HCT116 (cell line): ENCODE measurements around the gene PKHD1. TPM values are rescaled to one million over a fixed set of nuclear protein-coding genes. Genes with fewer than 3 reads are reported as not detected.

Experiments used
- ATAC-seq: fragments of 200-7000 bp; cut with Tn5 transposase; 2 replicates; pipeline ENCODE4 v1.9.1; 2020; ENCODE audit warnings: mild to moderate bottlenecking, moderate library complexity
- BruUV-seq: library from RNA; stranded (reverse); fragments of 400-500 nt; replicated peaks from 2 replicates; lab custom pipeline; 2021; lab: Mats Ljungman, UMichigan
- CTCF ChIA-PET: fragments of 300-600 bp; sonication (Branson Sonifier 250); formaldehyde crosslinking; loops from one replicate; lab custom pipeline; 2021; ENCODE audit warnings: antibody characterized with exemption; lab: Charles Lee
- POLR2A ChIA-PET: fragments of 300-600, 350-600 bp; sonication (Branson Sonifier 250); formaldehyde crosslinking; loops from one replicate; lab custom pipeline; 2021; ENCODE audit warnings: antibody characterized with exemption; lab: Charles Lee
- RAD21 ChIA-PET, 2 experiments: fragments of 300-600 bp; sonication (Branson Sonifier 250); formaldehyde crosslinking; loops; one replicate each; lab custom pipeline; 2023; ENCODE audit warnings: low total read pairs in 2 of 2; ENCODE audit not compliant: uncharacterized antibody in 2 of 2, unreplicated experiment in 2 of 2, low non-redundant PET in 1 of 2; lab: Charles Lee
- DNase-seq: peaks from one replicate; pipeline ENCODE4 v3.0.0-alpha.2; 2010; ENCODE audit warnings: low read depth, low spot score
- H2AFZ ChIP-seq: fragments of 200-600 bp; shearing (Covaris generic), sonication (generic); 2 replicates; pipeline ENCODE4 v1.6.1; 2017; ENCODE audit warnings: low read depth, mixed run types, mixed read lengths, antibody characterized with exemption, low read length; ENCODE audit not compliant: poor library complexity, severe bottlenecking
- H3K27ac ChIP-seq: 2 replicates; pipeline ENCODE4 v1.5.1; 2012; ENCODE audit warnings: low read depth, low read length
- H3K27me3 ChIP-seq: fragments of 200-600 bp; sonication (generic); 2 replicates; pipeline ENCODE4 v1.6.1; 2016; ENCODE audit warnings: mixed run types, low read length, mixed read lengths; ENCODE audit not compliant: insufficient read depth
- H3K36me3 ChIP-seq, 2 experiments: fragments of 200-500 bp in 1 of 2; fragments of 200-600 bp in 1 of 2; sonication (Bioruptor generic) in 1 of 2; sonication (generic) in 1 of 2; 2 replicates each; pipeline versions ENCODE4 v1.5.1 to v1.6.1; 2014 to 2016; ENCODE audit warnings: low read length in 2 of 2, inconsistent platforms in 1 of 2, mixed read lengths in 1 of 2, mixed run types in 1 of 2; ENCODE audit not compliant: insufficient read depth in 2 of 2, control insufficient read depth in 1 of 2
- H3K4me1 ChIP-seq, 2 experiments: fragments of 200-600 bp in 1 of 2; sonication (generic) in 1 of 2; 2 replicates each; pipeline versions ENCODE4 v1.5.1 to v1.6.1; 2012 to 2017; ENCODE audit warnings: low read length in 2 of 2, inconsistent platforms in 1 of 2, mild to moderate bottlenecking in 1 of 2, mixed read lengths in 1 of 2, mixed run types in 1 of 2, moderate library complexity in 1 of 2; ENCODE audit not compliant: insufficient read depth in 2 of 2, control insufficient read depth in 1 of 2
- H3K4me2 ChIP-seq: fragments of 200-600 bp; sonication (generic); 2 replicates; pipeline ENCODE4 v1.6.1; 2017; ENCODE audit warnings: mixed run types, low read length, mixed read lengths
- H3K4me3 ChIP-seq, 2 experiments: fragments of 200-600 bp in 1 of 2; sonication (generic) in 1 of 2; replicated peaks in 1 of 2; 2 replicates each; pipeline ENCODE4 v1.5.1; 2011 to 2016; ENCODE audit warnings: low read length in 2 of 2, control low read depth in 1 of 2, low read depth in 1 of 2, mild to moderate bottlenecking in 1 of 2, mixed read lengths in 1 of 2, mixed run types in 1 of 2
- H3K79me2 ChIP-seq: fragments of 200-600 bp; sonication (generic); 2 replicates; pipeline ENCODE4 v1.6.1; 2017; ENCODE audit warnings: mild to moderate bottlenecking, mixed run types, low read length, moderate library complexity, mixed read lengths; ENCODE audit not compliant: insufficient read depth
- H3K9ac ChIP-seq: fragments of 200-600 bp; sonication (generic); 2 replicates; pipeline ENCODE4 v1.6.1; 2016; ENCODE audit warnings: low read length, mixed read lengths
- H3K9me2 ChIP-seq: fragments of 200-600 bp; sonication (generic), shearing (Covaris generic); 2 replicates; pipeline ENCODE4 v1.6.1; 2017; ENCODE audit warnings: mixed run types, mild to moderate bottlenecking, moderate library complexity; ENCODE audit not compliant: insufficient read depth
- H3K9me3 ChIP-seq, 2 experiments: fragments of 200-500 bp in 1 of 2; fragments of 200-600 bp in 1 of 2; sonication (Bioruptor generic) in 1 of 2; sonication (generic) in 1 of 2; 2 replicates each; pipeline ENCODE4 v1.6.1; 2014 to 2017; ENCODE audit warnings: low read length in 2 of 2, mixed read lengths in 2 of 2, inconsistent platforms in 1 of 2, low read depth in 1 of 2, mild to moderate bottlenecking in 1 of 2, mixed run types in 1 of 2, moderate library complexity in 1 of 2; ENCODE audit not compliant: control insufficient read depth in 1 of 2, insufficient read depth in 1 of 2
- H4K20me1 ChIP-seq: fragments of 200-600 bp; sonication (generic), shearing (Covaris generic); 2 replicates; pipeline ENCODE4 v1.6.1; 2017; ENCODE audit warnings: mixed run types, mild to moderate bottlenecking, moderate library complexity; ENCODE audit not compliant: insufficient read depth
- CBX3 ChIP-seq: IDR thresholded peaks from 2 replicates; pipeline ENCODE4 v1.6.1; 2012; ENCODE audit warnings: low read depth
- EGR1 ChIP-seq: IDR thresholded peaks from 2 replicates; pipeline ENCODE4 v1.6.1; 2012; ENCODE audit warnings: low read depth
- ELF1 ChIP-seq: IDR thresholded peaks from 2 replicates; pipeline ENCODE4 v1.6.1; 2012; ENCODE audit warnings: low read depth, borderline replicate concordance
- EZH2 ChIP-seq: fragments of 200-600 bp; sonication (generic); IDR thresholded peaks from 2 replicates; pipeline ENCODE4 v1.6.1; 2017; ENCODE audit warnings: antibody characterized with exemption, mixed run types
- EZH2phosphoT487 ChIP-seq: fragments of 200-600 bp; IDR thresholded peaks from 2 replicates; pipeline ENCODE4 v1.6.1; 2018; ENCODE audit warnings: antibody characterized with exemption, borderline replicate concordance
- FOSL1 ChIP-seq: IDR thresholded peaks from 2 replicates; pipeline ENCODE4 v1.6.1; 2012; ENCODE audit warnings: low read depth
- JUND ChIP-seq: IDR thresholded peaks from 2 replicates; pipeline ENCODE4 v1.6.1; 2012
- POLR2AphosphoS5 ChIP-seq: IDR thresholded peaks from 2 replicates; pipeline ENCODE4 v1.6.1; 2011; ENCODE audit warnings: mild to moderate bottlenecking, low read depth, low read length, moderate library complexity
- RAD21 ChIP-seq: IDR thresholded peaks from 2 replicates; pipeline ENCODE4 v1.6.1; 2012; ENCODE audit warnings: low read depth, mild to moderate bottlenecking
- SIN3A ChIP-seq: IDR thresholded peaks from 2 replicates; pipeline ENCODE4 v1.6.1; 2012; ENCODE audit warnings: low read depth
- SP1 ChIP-seq: IDR thresholded peaks from 2 replicates; pipeline ENCODE4 v1.6.1; 2012; ENCODE audit warnings: low read depth
- SRF ChIP-seq: IDR thresholded peaks from 2 replicates; pipeline ENCODE4 v1.6.1; 2012; ENCODE audit warnings: low read depth
- TCF7L2 ChIP-seq: IDR thresholded peaks from 2 replicates; pipeline ENCODE4 v1.7.0; 2011; ENCODE audit warnings: borderline replicate concordance, inconsistent platforms; ENCODE audit not compliant: insufficient read depth, insufficient read length; ENCODE audit errors: extremely low read depth
- ZBTB33 ChIP-seq: IDR thresholded peaks from 2 replicates; pipeline ENCODE4 v1.6.1; 2011; ENCODE audit warnings: mild to moderate bottlenecking, low read length, moderate library complexity; ENCODE audit not compliant: insufficient replicate concordance; ENCODE audit errors: extremely low read depth
- ZNF274 ChIP-seq: fragments of 200-500 bp; sonication (Bioruptor generic); IDR thresholded peaks from 2 replicates; pipeline ENCODE4 v1.6.1; 2014; ENCODE audit warnings: mild to moderate bottlenecking, low read depth, low read length, inconsistent platforms
- intact Hi-C: fragments of 100-400 bp; cut with micrococcal nuclease; formaldehyde crosslinking; loops from 2 replicates; pipeline ENCODE4 v1.10.0; 2022
- total RNA-seq: library from RNA; stranded (reverse); gene quantifications from one replicate; pipeline ENCODE4 v1.2.1, GENCODE V29; 2021; ENCODE audit not compliant: unreplicated experiment
- TF ChIP-seq, protein P1 (sequence below), 3 experiments: fragments of 200-600 bp in 1 of 3; sonication (generic) in 1 of 3; IDR thresholded peaks in 2 of 3; conservative IDR thresholded peaks in 1 of 3; 2 replicates each; pipeline ENCODE4 v1.5.1; 2012 to 2017; ENCODE audit warnings: low read depth in 2 of 3, low read length in 2 of 3, antibody characterized with exemption in 1 of 3, borderline replicate concordance in 1 of 3, control low read depth in 1 of 3, mild to moderate bottlenecking in 1 of 3, mixed read lengths in 1 of 3, mixed run types in 1 of 3, moderate library complexity in 1 of 3; ENCODE audit not compliant: insufficient read depth in 1 of 3
- TF ChIP-seq, protein P2 (sequence below): IDR thresholded peaks from 2 replicates; pipeline ENCODE4 v1.6.1; 2012

PKHD1 gene
- total RNA-seq, 1 experiment from 2014 or later = not detected

- ChIA-PET POLR2A (no interaction called here), CTCF (no interaction called here), RAD21 (no interaction called here)
- no peaks in the 10 kb centered on the region for H3K9me2 ChIP-seq
- no peaks in the 10 kb centered on the region for H3K9me3 ChIP-seq
- no TSS peak for BruUV-seq
- H3K4me2 ChIP-seq = no peak overlapping the region
- DNase-seq (no peak), ATAC-seq (no peak)
- no peaks in the 10 kb centered on the region for H3K36me3 ChIP-seq
- H3K4me3 ChIP-seq = no peak overlapping the region
- H2AFZ ChIP-seq = no peak overlapping the region
- no peaks in the 10 kb centered on the region for H3K79me2 ChIP-seq
- H3K4me1 ChIP-seq = no peaks in the 10 kb centered on the region
- no peak overlapping the region for H3K27ac ChIP-seq
- 0 out of 2 replicates have a peak, but pooled peaks cover 8% of the 10 kb centered on the region for H3K27me3 ChIP-seq
- H3K9ac ChIP-seq = no peak overlapping the region
- no peaks in the 10 kb centered on the region for H4K20me1 ChIP-seq
- intact Hi-C loops = no loop called here
- TF ChIP-seq ZNF274 (no peak), SRF (no peak), POLR2AphosphoS5 (no peak), SP1 (no peak), EZH2phosphoT487 (no peak), RAD21 (no peak), JUND (no peak), EZH2 (no peak), SIN3A (no peak), TCF7L2 (no peak), CBX3 (no peak), ZBTB33 (no peak), EGR1 (no peak), FOSL1 (no peak), ELF1 (no peak)
- TF ChIP-seq, protein P1, sequence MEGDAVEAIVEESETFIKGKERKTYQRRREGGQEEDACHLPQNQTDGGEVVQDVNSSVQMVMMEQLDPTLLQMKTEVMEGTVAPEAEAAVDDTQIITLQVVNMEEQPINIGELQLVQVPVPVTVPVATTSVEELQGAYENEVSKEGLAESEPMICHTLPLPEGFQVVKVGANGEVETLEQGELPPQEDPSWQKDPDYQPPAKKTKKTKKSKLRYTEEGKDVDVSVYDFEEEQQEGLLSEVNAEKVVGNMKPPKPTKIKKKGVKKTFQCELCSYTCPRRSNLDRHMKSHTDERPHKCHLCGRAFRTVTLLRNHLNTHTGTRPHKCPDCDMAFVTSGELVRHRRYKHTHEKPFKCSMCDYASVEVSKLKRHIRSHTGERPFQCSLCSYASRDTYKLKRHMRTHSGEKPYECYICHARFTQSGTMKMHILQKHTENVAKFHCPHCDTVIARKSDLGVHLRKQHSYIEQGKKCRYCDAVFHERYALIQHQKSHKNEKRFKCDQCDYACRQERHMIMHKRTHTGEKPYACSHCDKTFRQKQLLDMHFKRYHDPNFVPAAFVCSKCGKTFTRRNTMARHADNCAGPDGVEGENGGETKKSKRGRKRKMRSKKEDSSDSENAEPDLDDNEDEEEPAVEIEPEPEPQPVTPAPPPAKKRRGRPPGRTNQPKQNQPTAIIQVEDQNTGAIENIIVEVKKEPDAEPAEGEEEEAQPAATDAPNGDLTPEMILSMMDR (IDR thresholded peaks at IDR 0.05 in 2 of 3, conservative IDR thresholded peaks at IDR 0.05 in 1 of 3; ENCODE audit: borderline replicate concordance in 1 of 3, insufficient read depth in 1 of 3, low read depth in 2 of 3, low read length in 2 of 3) = no peak
- TF ChIP-seq, protein P2, sequence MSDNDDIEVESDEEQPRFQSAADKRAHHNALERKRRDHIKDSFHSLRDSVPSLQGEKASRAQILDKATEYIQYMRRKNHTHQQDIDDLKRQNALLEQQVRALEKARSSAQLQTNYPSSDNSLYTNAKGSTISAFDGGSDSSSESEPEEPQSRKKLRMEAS = no peak
Measured at GRCh38 chr6:51972659-51973058, 114.8 kb downstream of the PKHD1 start.
